ENCODE measurements around the gene DEPDC1B.

DNA sequence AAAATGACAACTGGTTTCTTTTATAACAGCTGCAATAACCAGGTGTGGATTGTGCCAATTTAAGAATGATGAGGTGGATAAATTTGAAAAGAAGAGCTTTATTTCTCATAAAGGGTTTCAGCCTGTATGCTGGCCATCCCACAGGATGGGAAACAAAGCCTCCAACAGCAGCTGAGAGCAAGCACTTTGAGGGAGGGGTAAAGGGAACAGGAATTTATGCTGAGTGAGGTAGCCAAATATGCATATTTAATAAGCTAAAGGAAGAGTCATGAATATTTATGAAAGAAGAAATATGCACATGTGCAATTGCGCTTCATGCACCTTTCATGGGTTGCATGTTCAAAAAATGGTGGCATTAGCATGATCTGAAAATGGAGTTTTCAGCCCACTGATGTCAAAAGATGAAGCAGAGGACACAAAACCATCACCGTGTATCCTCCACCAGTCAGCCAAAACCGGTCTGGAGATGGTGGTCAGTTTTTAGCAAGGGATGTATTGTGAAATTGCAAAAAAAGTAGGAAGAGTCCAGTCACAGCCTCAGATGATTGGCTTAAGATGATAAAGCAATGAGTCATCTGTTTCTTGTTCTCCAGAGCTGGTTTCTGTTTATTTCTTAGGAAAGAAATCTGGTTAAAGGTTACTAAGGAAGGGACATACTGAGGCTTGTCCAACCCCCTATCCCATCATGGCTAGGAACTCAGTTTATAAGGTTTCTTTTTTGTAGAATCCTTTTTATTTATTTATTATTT, 47.9 kb downstream of the DEPDC1B start:
- no peak for TF ChIP-seq EZH2 (IDR thresholded peaks at IDR 0.05; ENCODE audit: borderline replicate concordance)
- TF ChIP-seq, protein P1, sequence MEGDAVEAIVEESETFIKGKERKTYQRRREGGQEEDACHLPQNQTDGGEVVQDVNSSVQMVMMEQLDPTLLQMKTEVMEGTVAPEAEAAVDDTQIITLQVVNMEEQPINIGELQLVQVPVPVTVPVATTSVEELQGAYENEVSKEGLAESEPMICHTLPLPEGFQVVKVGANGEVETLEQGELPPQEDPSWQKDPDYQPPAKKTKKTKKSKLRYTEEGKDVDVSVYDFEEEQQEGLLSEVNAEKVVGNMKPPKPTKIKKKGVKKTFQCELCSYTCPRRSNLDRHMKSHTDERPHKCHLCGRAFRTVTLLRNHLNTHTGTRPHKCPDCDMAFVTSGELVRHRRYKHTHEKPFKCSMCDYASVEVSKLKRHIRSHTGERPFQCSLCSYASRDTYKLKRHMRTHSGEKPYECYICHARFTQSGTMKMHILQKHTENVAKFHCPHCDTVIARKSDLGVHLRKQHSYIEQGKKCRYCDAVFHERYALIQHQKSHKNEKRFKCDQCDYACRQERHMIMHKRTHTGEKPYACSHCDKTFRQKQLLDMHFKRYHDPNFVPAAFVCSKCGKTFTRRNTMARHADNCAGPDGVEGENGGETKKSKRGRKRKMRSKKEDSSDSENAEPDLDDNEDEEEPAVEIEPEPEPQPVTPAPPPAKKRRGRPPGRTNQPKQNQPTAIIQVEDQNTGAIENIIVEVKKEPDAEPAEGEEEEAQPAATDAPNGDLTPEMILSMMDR (IDR thresholded peaks at IDR 0.05; ENCODE audit: poor library complexity), result no peak
- no peak for TF ChIP-seq EZH2phosphoT487 (IDR thresholded peaks at IDR 0.05; ENCODE audit: low read depth, severe bottlenecking, unreplicated experiment)

Data from hepatocyte (in vitro differentiated cells).